Activated CD4-positive, alpha-beta T cell treated with anti-CD3 and anti-CD28 coated beads for 24 hours (primary cell): ENCODE measurements around the gene LIMD2.

ENCODE experiments used
- DNase-seq, 2 donors: peaks; one replicate each; pipeline ENCODE4 v3.0.0-alpha.2; 2020; ENCODE audit warnings: low read depth in 2 of 2

Gene LIMD2

GRCh38 chr17:63681530-63681929, 18.4 kb downstream of the LIMD2 start:
- DNase-seq: no peak

- DNase-seq: no peak
These were observed 19.2 kb downstream of the LIMD2 start for GRCh38 chr17:63680700-63681099.

- DNase-seq: no peak
These were observed 20.7 kb downstream of the LIMD2 start for GRCh38 chr17:63679214-63679613.

GRCh38 chr17:63676584-63676983, 23.3 kb downstream of the LIMD2 start:
- DNase-seq: no peak

- DNase-seq: no peak
These were observed 24.0 kb downstream of the LIMD2 start for GRCh38 chr17:63675607-63676546.

GRCh38 chr17:63675231-63675606, 24.7 kb downstream of the LIMD2 start:
- DNase-seq: no peak

- no peak for DNase-seq
These were observed 27.1 kb downstream of the LIMD2 start for GRCh38 chr17:63672856-63673255.

GRCh38 chr17:63665527-63666214, 34.3 kb downstream of the LIMD2 start:
- no peak for DNase-seq

GRCh38 chr17:63659850-63660249, 40.1 kb downstream of the LIMD2 start:
- no peak for DNase-seq

- no peak for DNase-seq
These were observed 41.6 kb downstream of the LIMD2 start for GRCh38 chr17:63658366-63658765.

- no peak for DNase-seq
These were observed 42.1 kb downstream of the LIMD2 start for GRCh38 chr17:63657786-63658185.

GRCh38 chr17:63653050-63653449, 46.9 kb downstream of the LIMD2 start:
- no peak for DNase-seq

GRCh38 chr17:63652106-63652505, 47.8 kb downstream of the LIMD2 start:
- DNase-seq: no peak

- no peak for DNase-seq
These were observed 50.1 kb downstream of the LIMD2 start for GRCh38 chr17:63649813-63650212.

GRCh38 chr17:63647936-63648335, 52.0 kb downstream of the LIMD2 start:
- no peak for DNase-seq

- DNase-seq: no peak
These were observed 52.7 kb downstream of the LIMD2 start for GRCh38 chr17:63647065-63647725.

- no peak for DNase-seq
These were observed 53.5 kb downstream of the LIMD2 start for GRCh38 chr17:63646488-63646806.
